Measurements from ENCODE around the gene PZP. TPM values are rescaled to one million over a fixed set of nuclear protein-coding genes. Genes with fewer than 3 reads are reported as not detected.
A peak's percentile ranks its signal among the peaks of the same experiment; 100 is the strongest.

The PZP gene
- total and polyA plus RNA-seq, 2 of the 8 experiments (the other 6 are each of a cell fraction or from before 2014, with no cell fraction given), result 0.08 TPM; not detected in 1

GRCh38 chr12:9108504-9109212, 99.5 kb downstream of the PZP start:
- Histone ChIP-seq H3K27me3 (replicated peaks in 1 of 4; ENCODE audit: control insufficient read depth in 3 of 4, extremely low read depth in 1 of 4, insufficient read depth in 3 of 4, low read length in 3 of 4) (no peaks in the 10 kb centered on the region), H2BK120ac (replicated peaks; ENCODE audit: low read depth, low read length) (no peak overlapping the region), H2AFZ (ENCODE audit: low read length) (no peak overlapping the region), H3K23ac (ENCODE audit: insufficient read length) (no peak overlapping the region), H3K4ac (replicated peaks; ENCODE audit: insufficient read length, low read depth, low read length) (no peak overlapping the region), H3K79me2 (ENCODE audit: control insufficient read depth in 1 of 2, insufficient read depth in 2 of 2, low read length in 2 of 2) (no peaks in the 10 kb centered on the region), H3K27ac (ENCODE audit: low read depth, low read length) (no peak overlapping the region), H2BK20ac (ENCODE audit: low read length) (no peak overlapping the region), H3K79me1 (ENCODE audit: low read depth, low read length) (no peaks in the 10 kb centered on the region), H2AK5ac (ENCODE audit: low read depth, low read length) (no peak overlapping the region), H3K56ac (replicated peaks; ENCODE audit: insufficient read length, low read depth, low read length) (no peak overlapping the region), H3K36me3 (ENCODE audit: control insufficient read depth in 2 of 4, insufficient read depth in 4 of 4, low read length in 3 of 4) (no peaks in the 10 kb centered on the region), H4K91ac (replicated peaks; ENCODE audit: insufficient read length, low read length) (no peak overlapping the region), H4K8ac (ENCODE audit: extremely low read depth, insufficient read depth, low read length) (no peak overlapping the region), H2BK12ac (ENCODE audit: low read depth, low read length) (no peak overlapping the region), H3K4me1 (replicated peaks in 1 of 4; ENCODE audit: control insufficient read depth in 3 of 4, insufficient read depth in 4 of 4, low read length in 3 of 4) (no peaks in the 10 kb centered on the region), H3K4me3 (ENCODE audit: extremely low read depth in 1 of 4, insufficient read depth in 2 of 4, low read depth in 3 of 4, low read length in 4 of 4) (no peak overlapping the region), H3K4me2 (ENCODE audit: insufficient read depth in 1 of 2, low read depth in 2 of 2, low read length in 2 of 2) (no peak overlapping the region), H3K9me3 (ENCODE audit: insufficient read depth in 2 of 2, low read depth in 1 of 2, low read length in 1 of 2) (no peaks in the 10 kb centered on the region), H4K5ac (ENCODE audit: insufficient read length, low read depth, low read length) (no peak overlapping the region), H3K23me2 (ENCODE audit: low read depth, low read length) (no peaks in the 10 kb centered on the region), H3K14ac (ENCODE audit: insufficient read length) (peak overlapping the region; percentile 77), H3K9ac (replicated peaks in 1 of 4; ENCODE audit: extremely low read depth in 1 of 4, low read depth in 3 of 4, low read length in 3 of 4) (no peak overlapping the region), H2BK15ac (ENCODE audit: low read length) (no peak overlapping the region), H2BK5ac (ENCODE audit: low read depth, low read length) (no peak overlapping the region), H4K20me1 (replicated peaks in 1 of 2; ENCODE audit: control insufficient read depth in 1 of 2, insufficient read depth in 2 of 2, low read length in 2 of 2) (no peaks in the 10 kb centered on the region), H3K18ac (ENCODE audit: extremely low read depth, low read length) (no peak overlapping the region)
- ChIA-PET POLR2A (ENCODE audit: partially characterized antibody) (interaction anchor here (1.1 kb wide), 1 partner anchor 15 kb away, joined by 3 read pairs; no protein-coding TSS in a partner anchor), CTCF (ENCODE audit: partially characterized antibody) (interaction anchor here (1.0 kb wide), 1 partner anchor 8 kb away, joined by 3 read pairs; no protein-coding TSS in a partner anchor)
- FAIRE-seq (no peak), DNase-seq (ENCODE audit: low read depth in 1 of 2, low spot score in 2 of 2) (no peak)
- WGBS, 2 experiments (ENCODE audit: extremely low coverage in 1 of 2, insufficient coverage in 1 of 2, insufficient read length in 1 of 2, insufficient replicate concordance in 2 of 2, low coverage in 1 of 2, low lambda C conversion rate in 2 of 2, missing lambda C conversion rate in 1 of 2), result 78% methylated on average over 5 of the region's 5 CpGs; no CpG with 5 or more reads in 1 of the 2 experiments
- TF ChIP-seq, protein P1, sequence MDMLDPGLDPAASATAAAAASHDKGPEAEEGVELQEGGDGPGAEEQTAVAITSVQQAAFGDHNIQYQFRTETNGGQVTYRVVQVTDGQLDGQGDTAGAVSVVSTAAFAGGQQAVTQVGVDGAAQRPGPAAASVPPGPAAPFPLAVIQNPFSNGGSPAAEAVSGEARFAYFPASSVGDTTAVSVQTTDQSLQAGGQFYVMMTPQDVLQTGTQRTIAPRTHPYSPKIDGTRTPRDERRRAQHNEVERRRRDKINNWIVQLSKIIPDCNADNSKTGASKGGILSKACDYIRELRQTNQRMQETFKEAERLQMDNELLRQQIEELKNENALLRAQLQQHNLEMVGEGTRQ (IDR thresholded peaks at IDR 0.05; ENCODE audit: low read length), result no peak
- TF ChIP-seq CHD2 (IDR thresholded peaks at IDR 0.05; ENCODE audit: low read length), result no peak
- TF ChIP-seq TCF12 (IDR thresholded peaks at IDR 0.05; ENCODE audit: low read depth, low read length), result no peak
- no peak for TF ChIP-seq POLR2AphosphoS5 (IDR thresholded peaks at IDR 0.05; ENCODE audit: low read depth, low read length)
- TF ChIP-seq RAD21 (IDR thresholded peaks at IDR 0.05 in 1 of 2, conservative IDR thresholded peaks at IDR 0.05 in 1 of 2; ENCODE audit: low read depth in 2 of 2, low read length in 2 of 2), result no peak
- TF ChIP-seq GTF2F1 (IDR thresholded peaks at IDR 0.05; ENCODE audit: borderline replicate concordance, low read depth, low read length), result no peak
- no peak for TF ChIP-seq SP2 (IDR thresholded peaks at IDR 0.05; ENCODE audit: low read length)
- TF ChIP-seq TAF7 (optimal IDR thresholded peaks at IDR 0.05; ENCODE audit: borderline replicate concordance, low read depth, low read length), result no peak
- TF ChIP-seq SIX5 (IDR thresholded peaks at IDR 0.05; ENCODE audit: low read depth, low read length), result no peak
- TF ChIP-seq GABPA (IDR thresholded peaks at IDR 0.05; ENCODE audit: borderline replicate concordance, insufficient read depth, low read length), result no peak
- no peak for TF ChIP-seq SRF (IDR thresholded peaks at IDR 0.05; ENCODE audit: low read depth, low read length)
- TF ChIP-seq TBP (IDR thresholded peaks at IDR 0.05; ENCODE audit: low read depth, low read length), result no peak
